Mammary epithelial cell (primary cell): Measurements from ENCODE around the gene ATP10A.

ENCODE experiments used
- EZH2 ChIP-seq: IDR thresholded peaks from 2 replicates; pipeline ENCODE4 v1.6.1; 2012; ENCODE audit warnings: low read length, inconsistent platforms, borderline replicate concordance
- TF ChIP-seq, protein P1 (sequence below), 2 donors: IDR thresholded peaks in 1 of 2; conservative IDR thresholded peaks in 1 of 2; 2 replicates each; pipeline ENCODE4 v1.5.1; 2011 to 2012; ENCODE audit warnings: inconsistent platforms in 2 of 2, low read length in 2 of 2, mild to moderate bottlenecking in 2 of 2, control low read depth in 1 of 2, low read depth in 1 of 2; ENCODE audit not compliant: insufficient read depth in 1 of 2; ENCODE audit errors: extremely low read depth in 1 of 2

DNA sequence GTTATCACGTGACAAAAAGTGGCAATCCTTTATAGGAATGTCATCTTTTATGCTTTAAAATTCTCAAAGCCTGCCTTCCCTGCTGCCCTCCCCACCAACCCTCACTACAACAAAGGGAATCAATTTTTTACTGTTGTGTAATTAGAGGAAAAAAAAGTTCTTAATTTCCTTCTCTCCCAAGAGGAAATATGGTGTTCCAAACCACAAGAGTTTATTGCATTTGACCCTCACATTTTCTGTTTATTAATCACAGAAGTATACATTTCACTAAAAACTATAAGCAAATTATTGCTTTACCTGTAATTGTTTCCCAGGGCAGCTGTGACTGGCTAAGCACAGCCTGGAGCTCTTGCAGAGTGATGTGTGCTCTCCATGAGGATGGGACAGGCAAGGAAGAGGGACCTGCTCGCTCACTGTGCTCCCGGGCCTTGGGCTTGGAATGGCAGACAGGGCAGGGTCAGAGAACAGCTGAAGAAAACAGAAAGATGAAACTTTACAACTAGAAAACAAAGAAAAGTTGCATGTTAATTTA, 31.3 kb upstream of the ATP10A start:
- TF ChIP-seq, protein P1, sequence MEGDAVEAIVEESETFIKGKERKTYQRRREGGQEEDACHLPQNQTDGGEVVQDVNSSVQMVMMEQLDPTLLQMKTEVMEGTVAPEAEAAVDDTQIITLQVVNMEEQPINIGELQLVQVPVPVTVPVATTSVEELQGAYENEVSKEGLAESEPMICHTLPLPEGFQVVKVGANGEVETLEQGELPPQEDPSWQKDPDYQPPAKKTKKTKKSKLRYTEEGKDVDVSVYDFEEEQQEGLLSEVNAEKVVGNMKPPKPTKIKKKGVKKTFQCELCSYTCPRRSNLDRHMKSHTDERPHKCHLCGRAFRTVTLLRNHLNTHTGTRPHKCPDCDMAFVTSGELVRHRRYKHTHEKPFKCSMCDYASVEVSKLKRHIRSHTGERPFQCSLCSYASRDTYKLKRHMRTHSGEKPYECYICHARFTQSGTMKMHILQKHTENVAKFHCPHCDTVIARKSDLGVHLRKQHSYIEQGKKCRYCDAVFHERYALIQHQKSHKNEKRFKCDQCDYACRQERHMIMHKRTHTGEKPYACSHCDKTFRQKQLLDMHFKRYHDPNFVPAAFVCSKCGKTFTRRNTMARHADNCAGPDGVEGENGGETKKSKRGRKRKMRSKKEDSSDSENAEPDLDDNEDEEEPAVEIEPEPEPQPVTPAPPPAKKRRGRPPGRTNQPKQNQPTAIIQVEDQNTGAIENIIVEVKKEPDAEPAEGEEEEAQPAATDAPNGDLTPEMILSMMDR (conservative IDR thresholded peaks at IDR 0.05 in 1 of 2, IDR thresholded peaks at IDR 0.05 in 1 of 2; ENCODE audit: extremely low read depth in 1 of 2, insufficient read depth in 1 of 2, low read depth in 1 of 2, low read length in 2 of 2), result no peak
- TF ChIP-seq EZH2, result no peak
